Neural progenitor cell (in vitro differentiated cells): Measurements from ENCODE around the gene CRACR2A. TPM values are rescaled to one million over a fixed set of nuclear protein-coding genes. Genes with fewer than 3 reads are reported as not detected.

ENCODE experiments used
- DNase-seq: peaks from one replicate; pipeline ENCODE4 v3.0.0-alpha.2; 2016; ENCODE audit warnings: low spot score
- H2AFZ ChIP-seq: fragments of 200-600 bp; sonication (generic); replicated peaks from 2 replicates; pipeline ENCODE4 v1.6.1; 2016; ENCODE audit warnings: antibody characterized with exemption
- H3F3A ChIP-seq: fragments of 200-600 bp; sonication (generic); 2 replicates; pipeline ENCODE4 v1.6.1; 2016; ENCODE audit warnings: antibody characterized with exemption, low read depth
- H3K27ac ChIP-seq: fragments of 200-600 bp; sonication (generic); 2 replicates; pipeline ENCODE4 v1.5.1; 2016; ENCODE audit warnings: mild to moderate bottlenecking
- H3K27me3 ChIP-seq: fragments of 200-600 bp; sonication (generic); 2 replicates; pipeline ENCODE4 v1.6.1; 2016; ENCODE audit warnings: mild to moderate bottlenecking, moderate library complexity
- H3K36me3 ChIP-seq: fragments of 200-600 bp; sonication (generic); 2 replicates; pipeline ENCODE4 v1.5.1; 2016
- H3K4me1 ChIP-seq: fragments of 200-600 bp; sonication (generic); 2 replicates; pipeline ENCODE4 v1.6.1; 2016; ENCODE audit warnings: mixed run types
- H3K4me2 ChIP-seq: fragments of 200-600 bp; sonication (generic); 2 replicates; pipeline ENCODE4 v1.6.1; 2016
- H3K4me3 ChIP-seq: fragments of 200-600 bp; sonication (generic); 2 replicates; pipeline ENCODE4 v1.5.1; 2016
- H3K79me2 ChIP-seq: fragments of 200-600 bp; sonication (generic); 2 replicates; pipeline ENCODE4 v1.6.1; 2016; ENCODE audit warnings: low read depth
- H3K9ac ChIP-seq: fragments of 200-600 bp; sonication (generic); 2 replicates; pipeline ENCODE4 v1.6.1; 2016
- H3K9me3 ChIP-seq: fragments of 200-600 bp; sonication (generic); 2 replicates; pipeline ENCODE4 v1.5.1; 2016; ENCODE audit warnings: low read depth
- H4K20me1 ChIP-seq: fragments of 200-600 bp; sonication (generic); 2 replicates; pipeline ENCODE4 v1.6.1; 2016; ENCODE audit warnings: low read depth
- H3K27ac Mint-ChIP-seq: 3 replicates; pipeline ENCODE4 v1.8.0; 2021; ENCODE audit warnings: mixed read lengths
- H3K27me3 Mint-ChIP-seq: 2 replicates; pipeline ENCODE4 v1.8.0; 2022; ENCODE audit warnings: low read depth, mild to moderate bottlenecking, inconsistent platforms, moderate library complexity, mixed read lengths; ENCODE audit not compliant: insufficient read depth
- H3K36me3 Mint-ChIP-seq: 3 replicates; pipeline ENCODE4 v1.8.0; 2021; ENCODE audit warnings: mixed read lengths
- H3K4me1 Mint-ChIP-seq: 3 replicates; pipeline ENCODE4 v1.8.0; 2021; ENCODE audit warnings: mixed read lengths
- H3K4me3 Mint-ChIP-seq: 3 replicates; pipeline ENCODE4 v1.8.0; 2021; ENCODE audit warnings: mild to moderate bottlenecking, moderate library complexity, mixed read lengths
- H3K9me3 Mint-ChIP-seq: 3 replicates; pipeline ENCODE4 v1.8.0; 2020; ENCODE audit warnings: mixed read lengths
- EZH2 ChIP-seq: fragments of 200-600 bp; sonication (generic); IDR thresholded peaks from 2 replicates; pipeline ENCODE4 v1.6.1; 2017; ENCODE audit warnings: antibody characterized with exemption, mild to moderate bottlenecking, moderate library complexity
- EZH2phosphoT487 ChIP-seq: fragments of 200-600 bp; sonication (generic); IDR thresholded peaks from 2 replicates; pipeline ENCODE4 v1.6.1; 2017; ENCODE audit warnings: antibody characterized with exemption
- total RNA-seq: library from RNA; depleted of rRNA; stranded (reverse); fragments of >200 nt; gene quantifications from 2 replicates; pipeline ENCODE4 v1.2.3, GENCODE V29; 2015; ENCODE audit warnings: low replicate concordance
- TF ChIP-seq, protein P1 (sequence below): fragments of 200-600 bp; sonication (generic); IDR thresholded peaks from 2 replicates; pipeline ENCODE4 v1.5.1; 2017; ENCODE audit warnings: antibody characterized with exemption, mild to moderate bottlenecking

Gene CRACR2A
- total RNA-seq, 1 donor from 2014 or later, result 0.06 TPM

DNA sequence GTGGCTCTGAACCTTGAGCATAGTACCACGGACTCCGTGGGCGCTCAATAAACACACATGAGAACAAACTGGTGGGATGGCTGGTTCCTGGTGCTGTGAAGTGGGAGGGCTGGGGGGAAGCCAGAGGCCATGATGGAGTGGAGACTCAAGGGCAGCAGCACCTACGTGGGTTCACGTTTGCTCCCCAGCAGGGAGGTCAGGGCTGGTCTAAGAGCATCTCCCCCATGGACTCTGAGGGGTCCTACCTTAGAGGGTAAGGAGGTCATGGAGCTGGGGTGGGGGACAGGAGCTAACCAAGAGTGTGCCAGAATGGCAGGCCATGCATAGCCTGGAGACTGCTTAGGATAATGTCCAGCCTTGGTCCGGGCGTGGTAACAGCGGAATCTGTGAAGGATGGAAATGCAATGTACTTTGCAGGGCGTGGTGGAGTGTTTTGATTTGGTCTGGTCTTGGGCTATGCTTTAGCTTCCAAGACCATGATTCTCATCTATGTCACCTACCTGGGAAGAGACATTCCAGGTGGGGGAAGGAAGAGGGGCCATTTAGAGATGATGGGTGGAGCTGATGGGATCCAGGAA lies 158.9 kb downstream of the CRACR2A start:
- Histone ChIP-seq H3K9me3 (no peaks in the 10 kb centered on the region), H3K36me3 (no peaks in the 10 kb centered on the region), H3K4me3 (no peak overlapping the region), H3K79me2 (no peaks in the 10 kb centered on the region), H3K9ac (no peak overlapping the region), H3K27ac (no peak overlapping the region), H3F3A (no peaks in the 10 kb centered on the region), H3K27me3 (no peaks in the 10 kb centered on the region), H3K4me2 (no peak overlapping the region), H2AFZ (no peak overlapping the region), H4K20me1 (no peaks in the 10 kb centered on the region), H3K4me1 (peaks cover 7% of the 10 kb centered on the region)
- H3K27me3 Mint-ChIP-seq, result peaks cover 2% of the 10 kb centered on the region
- TF ChIP-seq EZH2phosphoT487, result no peak
- TF ChIP-seq, protein P1, sequence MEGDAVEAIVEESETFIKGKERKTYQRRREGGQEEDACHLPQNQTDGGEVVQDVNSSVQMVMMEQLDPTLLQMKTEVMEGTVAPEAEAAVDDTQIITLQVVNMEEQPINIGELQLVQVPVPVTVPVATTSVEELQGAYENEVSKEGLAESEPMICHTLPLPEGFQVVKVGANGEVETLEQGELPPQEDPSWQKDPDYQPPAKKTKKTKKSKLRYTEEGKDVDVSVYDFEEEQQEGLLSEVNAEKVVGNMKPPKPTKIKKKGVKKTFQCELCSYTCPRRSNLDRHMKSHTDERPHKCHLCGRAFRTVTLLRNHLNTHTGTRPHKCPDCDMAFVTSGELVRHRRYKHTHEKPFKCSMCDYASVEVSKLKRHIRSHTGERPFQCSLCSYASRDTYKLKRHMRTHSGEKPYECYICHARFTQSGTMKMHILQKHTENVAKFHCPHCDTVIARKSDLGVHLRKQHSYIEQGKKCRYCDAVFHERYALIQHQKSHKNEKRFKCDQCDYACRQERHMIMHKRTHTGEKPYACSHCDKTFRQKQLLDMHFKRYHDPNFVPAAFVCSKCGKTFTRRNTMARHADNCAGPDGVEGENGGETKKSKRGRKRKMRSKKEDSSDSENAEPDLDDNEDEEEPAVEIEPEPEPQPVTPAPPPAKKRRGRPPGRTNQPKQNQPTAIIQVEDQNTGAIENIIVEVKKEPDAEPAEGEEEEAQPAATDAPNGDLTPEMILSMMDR, result no peak
- TF ChIP-seq EZH2, result no peak
- H3K4me3 Mint-ChIP-seq, result no peak overlapping the region
- no peaks in the 10 kb centered on the region for H3K9me3 Mint-ChIP-seq
- DNase-seq, result no peak
- peak overlapping the region; percentile 46 for H3K27ac Mint-ChIP-seq
- peaks cover 9% of the 10 kb centered on the region for H3K4me1 Mint-ChIP-seq
- H3K36me3 Mint-ChIP-seq, result no peaks in the 10 kb centered on the region

DNA sequence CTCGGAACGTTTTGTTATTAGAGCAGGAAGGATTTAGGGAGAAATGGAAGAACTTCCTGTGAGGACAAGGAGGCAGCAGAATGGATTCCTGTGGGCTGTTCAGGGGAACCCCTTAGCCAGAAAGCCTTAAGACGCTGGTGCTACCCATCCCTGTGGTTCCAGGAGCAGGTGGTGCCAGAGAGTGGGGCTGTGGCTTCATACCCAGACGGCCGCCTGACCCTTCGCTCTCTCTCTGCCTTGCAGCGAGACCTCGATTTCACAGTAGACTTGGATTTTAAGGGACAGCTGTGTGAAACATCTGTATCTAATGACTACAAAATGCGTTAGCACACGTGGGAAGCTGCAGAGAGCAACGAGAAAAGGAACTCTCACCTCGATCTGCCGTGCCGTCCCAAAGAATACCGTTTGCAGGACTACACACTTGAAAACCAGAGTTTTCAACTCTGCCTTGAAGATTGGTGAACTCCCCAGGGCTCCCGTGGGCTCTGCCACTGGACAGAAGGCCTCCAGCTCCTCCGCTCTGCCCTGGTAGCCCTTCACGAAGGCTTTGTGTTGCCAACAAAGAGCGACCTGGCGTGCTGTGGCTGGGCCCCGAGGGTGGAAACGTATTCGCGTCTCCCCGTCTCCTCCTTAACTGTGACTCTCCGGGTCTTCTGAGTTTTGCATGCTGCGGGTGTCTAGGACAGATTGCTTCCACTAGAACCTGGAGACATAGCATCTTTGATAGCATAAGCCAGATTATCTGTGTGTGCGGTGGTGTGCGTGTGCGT lies 159.9 kb downstream of the CRACR2A start:
- Mint-ChIP-seq H3K36me3 (no peaks in the 10 kb centered on the region), H3K4me1 (no peaks in the 10 kb centered on the region), H3K9me3 (no peaks in the 10 kb centered on the region), H3K4me3 (no peak overlapping the region), H3K27me3 (peaks cover 2% of the 10 kb centered on the region), H3K27ac (peak overlapping the region; percentile 46)
- Histone ChIP-seq H2AFZ (no peak overlapping the region), H4K20me1 (no peaks in the 10 kb centered on the region), H3K36me3 (no peaks in the 10 kb centered on the region), H3F3A (no peaks in the 10 kb centered on the region), H3K79me2 (no peaks in the 10 kb centered on the region), H3K9ac (no peak overlapping the region), H3K4me2 (no peak overlapping the region), H3K4me3 (no peak overlapping the region), H3K9me3 (no peaks in the 10 kb centered on the region), H3K4me1 (no peaks in the 10 kb centered on the region), H3K27ac (no peak overlapping the region), H3K27me3 (no peaks in the 10 kb centered on the region)
- DNase-seq, result no peak
- TF ChIP-seq EZH2phosphoT487, result no peak
- TF ChIP-seq, protein P1, result no peak

DNA sequence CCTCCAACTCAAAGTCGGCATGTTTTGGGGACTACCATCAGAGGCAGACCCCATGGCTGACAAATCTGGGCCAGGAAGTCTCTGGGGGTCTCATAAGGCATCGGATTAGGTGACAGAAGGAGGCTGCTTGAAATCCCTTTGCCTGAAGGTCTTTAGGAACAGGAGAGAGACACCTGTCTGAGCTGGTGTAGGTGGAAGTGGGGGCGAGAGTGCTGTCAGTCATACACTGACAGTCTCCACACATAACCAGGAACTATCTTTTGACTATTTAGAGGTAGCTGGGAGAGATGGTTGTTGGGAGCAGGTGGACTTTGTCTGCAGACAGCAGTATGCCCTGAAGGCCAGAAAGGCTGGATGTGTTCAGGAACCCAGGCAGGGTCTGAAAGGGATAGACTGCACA lies 163.2 kb downstream of the CRACR2A start:
- TF ChIP-seq EZH2, result no peak
- TF ChIP-seq, protein P1, result no peak
- TF ChIP-seq EZH2phosphoT487, result no peak

More for the DNA sequence above, 163.2 kb downstream of the CRACR2A start:
- Histone ChIP-seq H3K27me3 (no peaks in the 10 kb centered on the region), H3K27ac (no peak overlapping the region), H3K36me3 (no peaks in the 10 kb centered on the region), H3K9me3 (no peaks in the 10 kb centered on the region), H3K9ac (no peak overlapping the region), H3K4me1 (no peaks in the 10 kb centered on the region), H3K4me3 (no peak overlapping the region), H3F3A (no peaks in the 10 kb centered on the region), H2AFZ (no peak overlapping the region), H4K20me1 (no peaks in the 10 kb centered on the region), H3K79me2 (no peaks in the 10 kb centered on the region), H3K4me2 (no peak overlapping the region)
- Mint-ChIP-seq H3K27me3 (peaks cover 6% of the 10 kb centered on the region), H3K4me1 (peaks cover 5% of the 10 kb centered on the region), H3K4me3 (no peak overlapping the region), H3K9me3 (peaks cover 5% of the 10 kb centered on the region), H3K36me3 (peaks cover 2% of the 10 kb centered on the region), H3K27ac (no peak overlapping the region)
- no peak for DNase-seq
